Panc1 (cell line): Measurements from ENCODE around the gene GTF2IRD2. TPM values are rescaled to one million over a fixed set of nuclear protein-coding genes. Genes with fewer than 3 reads are reported as not detected.
"Not testable (repeated sequence)": the region's sequence is repeated elsewhere in the genome, so short reads cannot be mapped to it uniquely, and the experiment has no call there.

Source experiments
- ATAC-seq: fragments of 200-7000 bp; cut with Tn5 transposase; 2 replicates; pipeline ENCODE4 v1.9.1; 2020; ENCODE audit warnings: mild to moderate bottlenecking, moderate library complexity
- BruUV-seq: library from RNA; stranded (reverse); fragments of 400-500 nt; replicated peaks from 2 replicates; lab custom pipeline; 2021; lab: Mats Ljungman, UMichigan
- CTCF ChIA-PET: fragments of 300-600 bp; sonication (Branson Sonifier 250); formaldehyde crosslinking; loops from one replicate; lab custom pipeline; 2022; ENCODE audit warnings: antibody characterized with exemption; lab: Charles Lee
- POLR2A ChIA-PET: fragments of 300-600 bp; sonication (Branson Sonifier 250); formaldehyde crosslinking; loops from one replicate; lab custom pipeline; 2022; ENCODE audit warnings: antibody characterized with exemption; lab: Charles Lee
- DNase-seq: peaks from one replicate; pipeline ENCODE4 v3.0.0-alpha.2; 2010; ENCODE audit warnings: low read depth, low spot score
- H3K27ac ChIP-seq: 2 replicates; pipeline ENCODE4 v1.5.1; 2011; ENCODE audit warnings: mild to moderate bottlenecking, low read length, inconsistent platforms
- H3K27me3 ChIP-seq: fragments of 200-500 bp; sonication (Bioruptor generic); 2 replicates; pipeline ENCODE4 v1.6.0; 2014; ENCODE audit warnings: low read length, inconsistent platforms; ENCODE audit not compliant: control insufficient read depth, insufficient read depth
- H3K36me3 ChIP-seq: fragments of 200-500 bp; sonication (Bioruptor generic); 2 replicates; pipeline ENCODE4 v1.5.1; 2014; ENCODE audit warnings: inconsistent platforms, mild to moderate bottlenecking, low read length, moderate library complexity; ENCODE audit not compliant: control insufficient read depth, insufficient read depth
- H3K4me1 ChIP-seq: 2 replicates; pipeline ENCODE4 v1.5.1; 2011; ENCODE audit warnings: inconsistent platforms, mild to moderate bottlenecking, low read length, moderate library complexity; ENCODE audit not compliant: control insufficient read depth, insufficient read depth
- H3K4me3 ChIP-seq, 2 experiments: 2 replicates each; pipeline ENCODE4 v1.5.1; 2011 to 2012; ENCODE audit warnings: low read depth in 2 of 2, low read length in 2 of 2, mild to moderate bottlenecking in 2 of 2, inconsistent platforms in 1 of 2, moderate library complexity in 1 of 2
- H3K9me3 ChIP-seq: fragments of 200-500 bp; sonication (Bioruptor generic); 2 replicates; pipeline ENCODE4 v1.5.1; 2014; ENCODE audit warnings: low read depth, mild to moderate bottlenecking, inconsistent platforms, low read length, moderate library complexity; ENCODE audit not compliant: control insufficient read depth, insufficient read depth
- in situ Hi-C: cut with HindIII; loops from 2 replicates; pipeline ENCODE4 v1.10.0; 2016; ENCODE audit warnings: low sequenced_read_pairs, low pct_unique_long_range_greater_than_20kb
- intact Hi-C: fragments of 100-400 bp; cut with micrococcal nuclease; formaldehyde crosslinking; loops from one replicate; pipeline ENCODE4 v1.10.0; 2022; ENCODE audit not compliant: unreplicated experiment
- total RNA-seq: library from RNA; stranded (reverse); gene quantifications from one replicate; pipeline ENCODE4 v1.2.1, GENCODE V29; 2021; ENCODE audit not compliant: unreplicated experiment

GTF2IRD2 gene
- total RNA-seq, 1 experiment from 2014 or later = 18.8 TPM

- in situ Hi-C loops, BruUV-seq, intact Hi-C loops, H3K4me3 ChIP-seq, H3K27ac ChIP-seq, ATAC-seq, H3K9me3 ChIP-seq, H3K27me3 ChIP-seq, H3K36me3 ChIP-seq, POLR2A ChIA-PET, DNase-seq, H3K4me1 ChIP-seq, CTCF ChIA-PET: not testable (repeated sequence)
These were observed 69.7 kb downstream of the GTF2IRD2 start for GRCh38 chr7:74781746-74782145.

- CTCF ChIA-PET, in situ Hi-C loops, DNase-seq, H3K4me1 ChIP-seq, H3K36me3 ChIP-seq, H3K27ac ChIP-seq, ATAC-seq, intact Hi-C loops, H3K27me3 ChIP-seq, H3K4me3 ChIP-seq, POLR2A ChIA-PET, BruUV-seq, H3K9me3 ChIP-seq: not testable (repeated sequence)
These were observed 72.4 kb downstream of the GTF2IRD2 start for GRCh38 chr7:74779053-74779452.

GRCh38 chr7:74775111-74775510 is 76.3 kb downstream of the GTF2IRD2 start:
- CTCF ChIA-PET, H3K4me1 ChIP-seq, ATAC-seq, H3K36me3 ChIP-seq, DNase-seq, H3K4me3 ChIP-seq, H3K9me3 ChIP-seq, BruUV-seq, H3K27ac ChIP-seq, POLR2A ChIA-PET, in situ Hi-C loops, intact Hi-C loops, H3K27me3 ChIP-seq: not testable (repeated sequence)

GRCh38 chr7:74773760-74774750 is 77.3 kb downstream of the GTF2IRD2 start, which contains the start of gene NCF1:
Gene NCF1, plus strand, starts transcription at chr7:74774011. Its CDS starts 21 bp downstream, at chr7:74774032.
- DNase-seq, H3K9me3 ChIP-seq, H3K36me3 ChIP-seq, intact Hi-C loops, BruUV-seq, H3K4me1 ChIP-seq, H3K27ac ChIP-seq, H3K4me3 ChIP-seq, H3K27me3 ChIP-seq, POLR2A ChIA-PET, CTCF ChIA-PET, ATAC-seq, in situ Hi-C loops: not testable (repeated sequence)

GRCh38 chr7:74772093-74772492 is 79.3 kb downstream of the GTF2IRD2 start:
- POLR2A ChIA-PET, H3K4me1 ChIP-seq, H3K27ac ChIP-seq, DNase-seq, in situ Hi-C loops, CTCF ChIA-PET, BruUV-seq, H3K9me3 ChIP-seq, H3K4me3 ChIP-seq, H3K36me3 ChIP-seq, H3K27me3 ChIP-seq, intact Hi-C loops: not testable (repeated sequence)
- ATAC-seq = peak; percentile 33; the same call in 1 of the 2 replicates

- H3K36me3 ChIP-seq, H3K4me1 ChIP-seq, H3K9me3 ChIP-seq, H3K27me3 ChIP-seq, intact Hi-C loops, BruUV-seq, in situ Hi-C loops, CTCF ChIA-PET, H3K27ac ChIP-seq, POLR2A ChIA-PET, H3K4me3 ChIP-seq, DNase-seq, ATAC-seq: not testable (repeated sequence)
These were observed 81.3 kb downstream of the GTF2IRD2 start for GRCh38 chr7:74770062-74770461.

- POLR2A ChIA-PET, H3K9me3 ChIP-seq, H3K4me3 ChIP-seq, DNase-seq, H3K27ac ChIP-seq, H3K27me3 ChIP-seq, CTCF ChIA-PET, ATAC-seq, BruUV-seq, H3K4me1 ChIP-seq, H3K36me3 ChIP-seq, intact Hi-C loops, in situ Hi-C loops: not testable (repeated sequence)
These were observed 84.4 kb downstream of the GTF2IRD2 start for GRCh38 chr7:74766991-74767390.
